Measurements from ENCODE around the gene RGS1. TPM values are rescaled to one million over a fixed set of nuclear protein-coding genes. Genes with fewer than 3 reads are reported as not detected.

The RGS1 gene
- total RNA-seq, 2 donors from 2014 or later: not detected

DNA sequence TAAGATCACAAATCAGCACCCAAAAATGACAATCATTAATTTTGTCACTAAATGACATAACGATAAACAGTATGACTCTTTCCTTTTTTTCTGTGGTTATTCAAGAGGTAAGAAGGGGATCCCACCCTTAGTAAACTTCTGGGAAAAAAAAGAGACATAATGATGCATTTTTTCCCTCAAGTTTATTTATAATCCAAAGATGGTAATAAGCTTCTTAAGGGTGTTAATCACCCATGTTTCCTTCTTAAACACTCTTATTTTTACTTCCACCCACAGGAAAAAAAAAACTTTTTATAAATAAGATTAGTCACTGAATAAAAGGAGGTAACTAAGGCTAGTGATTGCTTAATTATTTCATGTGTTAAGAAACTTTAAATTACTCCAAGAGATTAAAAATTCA, 24.7 kb downstream of the RGS1 start:
- H3K27ac Mint-ChIP-seq: no peak overlapping the region
- H3K4me1 Mint-ChIP-seq: peaks cover 6% of the 10 kb centered on the region
- H3K27me3 ChIP-seq (ENCODE audit: control insufficient read depth, insufficient read depth, low read length, poor library complexity, severe bottlenecking): no peaks in the 10 kb centered on the region
- no peaks in the 10 kb centered on the region for H3K36me3 ChIP-seq (ENCODE audit: control insufficient read depth, insufficient read depth, low read length)
- H3K27ac ChIP-seq (ENCODE audit: low read depth, low read length): no peak overlapping the region
- H3K9ac ChIP-seq (ENCODE audit: extremely low read depth, low read length, poor library complexity, severe bottlenecking): no peak overlapping the region
- H3K27me3 Mint-ChIP-seq (ENCODE audit: insufficient read depth): no peaks in the 10 kb centered on the region
- no peak overlapping the region for H3K4me3 ChIP-seq (ENCODE audit: low read length)
- no peak for DNase-seq
- no peak overlapping the region for H3K4me3 Mint-ChIP-seq
- no peaks in the 10 kb centered on the region for H3K9me3 ChIP-seq (ENCODE audit: control insufficient read depth, low read length)
- WGBS, 2 experiments (ENCODE audit: insufficient coverage in 1 of 2, insufficient read length in 1 of 2): 100% methylated on average over 1 of the region's 1 CpG; no CpG with 5 or more reads in 1 of the 2 experiments
- peaks cover 9% of the 10 kb centered on the region for H3K4me1 ChIP-seq (ENCODE audit: control insufficient read depth, insufficient read depth, low read length)
- TF ChIP-seq, protein P1, sequence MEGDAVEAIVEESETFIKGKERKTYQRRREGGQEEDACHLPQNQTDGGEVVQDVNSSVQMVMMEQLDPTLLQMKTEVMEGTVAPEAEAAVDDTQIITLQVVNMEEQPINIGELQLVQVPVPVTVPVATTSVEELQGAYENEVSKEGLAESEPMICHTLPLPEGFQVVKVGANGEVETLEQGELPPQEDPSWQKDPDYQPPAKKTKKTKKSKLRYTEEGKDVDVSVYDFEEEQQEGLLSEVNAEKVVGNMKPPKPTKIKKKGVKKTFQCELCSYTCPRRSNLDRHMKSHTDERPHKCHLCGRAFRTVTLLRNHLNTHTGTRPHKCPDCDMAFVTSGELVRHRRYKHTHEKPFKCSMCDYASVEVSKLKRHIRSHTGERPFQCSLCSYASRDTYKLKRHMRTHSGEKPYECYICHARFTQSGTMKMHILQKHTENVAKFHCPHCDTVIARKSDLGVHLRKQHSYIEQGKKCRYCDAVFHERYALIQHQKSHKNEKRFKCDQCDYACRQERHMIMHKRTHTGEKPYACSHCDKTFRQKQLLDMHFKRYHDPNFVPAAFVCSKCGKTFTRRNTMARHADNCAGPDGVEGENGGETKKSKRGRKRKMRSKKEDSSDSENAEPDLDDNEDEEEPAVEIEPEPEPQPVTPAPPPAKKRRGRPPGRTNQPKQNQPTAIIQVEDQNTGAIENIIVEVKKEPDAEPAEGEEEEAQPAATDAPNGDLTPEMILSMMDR (conservative IDR thresholded peaks at IDR 0.05): no peak
- no peaks in the 10 kb centered on the region for H3K36me3 Mint-ChIP-seq (ENCODE audit: low read depth)
- no peaks in the 10 kb centered on the region for H3K9me3 Mint-ChIP-seq

DNA sequence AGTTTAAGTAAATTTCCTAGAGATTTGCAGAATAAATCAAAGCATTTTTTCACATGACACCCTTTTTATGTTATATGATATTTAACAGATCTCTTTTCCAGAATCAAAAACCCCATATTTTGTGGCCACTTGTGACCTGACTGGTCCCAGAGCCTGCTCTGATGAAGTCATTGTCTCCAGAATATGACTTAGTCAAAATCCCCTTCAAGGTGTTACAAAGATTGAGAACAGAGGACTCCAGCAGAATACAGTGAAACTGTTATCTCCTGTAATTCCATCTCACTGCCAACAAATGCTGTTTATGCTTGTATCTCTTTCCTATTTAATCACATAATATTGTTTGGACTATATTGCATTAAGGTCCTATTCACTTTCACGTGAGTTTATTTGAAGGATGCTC, 25.6 kb downstream of the RGS1 start:
- H3K4me1 Mint-ChIP-seq: peaks cover 6% of the 10 kb centered on the region
- no peaks in the 10 kb centered on the region for H3K27me3 Mint-ChIP-seq (ENCODE audit: insufficient read depth)
- Histone ChIP-seq H3K27ac (ENCODE audit: low read depth, low read length) (no peak overlapping the region), H3K4me3 (ENCODE audit: low read length) (no peak overlapping the region), H3K27me3 (ENCODE audit: control insufficient read depth, insufficient read depth, low read length, poor library complexity, severe bottlenecking) (no peaks in the 10 kb centered on the region), H3K9me3 (ENCODE audit: control insufficient read depth, low read length) (no peaks in the 10 kb centered on the region), H3K4me1 (ENCODE audit: control insufficient read depth, insufficient read depth, low read length) (peaks cover 9% of the 10 kb centered on the region), H3K9ac (ENCODE audit: extremely low read depth, low read length, poor library complexity, severe bottlenecking) (no peak overlapping the region), H3K36me3 (ENCODE audit: control insufficient read depth, insufficient read depth, low read length) (no peaks in the 10 kb centered on the region)
- no peak for DNase-seq
- H3K27ac Mint-ChIP-seq: no peak overlapping the region
- H3K9me3 Mint-ChIP-seq: no peaks in the 10 kb centered on the region
- H3K4me3 Mint-ChIP-seq: no peak overlapping the region
- TF ChIP-seq, protein P1 (conservative IDR thresholded peaks at IDR 0.05): no peak
- WGBS, 2 experiments (ENCODE audit: insufficient coverage in 1 of 2, insufficient read length in 1 of 2): 100% methylated on average over 1 of the region's 1 CpG; no CpG with 5 or more reads in 1 of the 2 experiments
- H3K36me3 Mint-ChIP-seq (ENCODE audit: low read depth): no peaks in the 10 kb centered on the region

DNA sequence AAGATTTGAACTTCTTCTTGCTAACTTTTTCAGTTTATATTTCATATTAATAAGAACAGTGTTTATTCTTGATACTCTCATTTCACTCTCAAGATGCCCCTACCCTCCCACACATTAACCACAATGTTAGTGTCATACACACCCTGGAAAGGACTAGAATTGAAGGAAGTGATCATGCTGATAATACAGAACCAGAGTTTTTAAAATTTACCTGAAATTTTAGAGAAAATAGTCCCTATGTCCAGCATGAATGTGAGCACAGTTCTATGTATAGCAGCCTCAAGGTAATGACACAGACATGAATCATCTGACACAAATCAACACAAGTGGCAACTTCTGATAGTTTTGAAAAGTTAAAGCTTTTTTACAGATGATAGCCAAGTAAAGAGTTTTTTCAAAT, 26.0 kb downstream of the RGS1 start:
- Mint-ChIP-seq H3K27me3 (ENCODE audit: insufficient read depth) (no peaks in the 10 kb centered on the region), H3K27ac (no peak overlapping the region), H3K36me3 (ENCODE audit: low read depth) (no peaks in the 10 kb centered on the region), H3K4me1 (peaks cover 6% of the 10 kb centered on the region), H3K9me3 (no peaks in the 10 kb centered on the region), H3K4me3 (no peak overlapping the region)
- TF ChIP-seq, protein P1 (conservative IDR thresholded peaks at IDR 0.05): no peak
- Histone ChIP-seq H3K9me3 (ENCODE audit: control insufficient read depth, low read length) (no peaks in the 10 kb centered on the region), H3K27me3 (ENCODE audit: control insufficient read depth, insufficient read depth, low read length, poor library complexity, severe bottlenecking) (no peaks in the 10 kb centered on the region), H3K9ac (ENCODE audit: extremely low read depth, low read length, poor library complexity, severe bottlenecking) (no peak overlapping the region), H3K27ac (ENCODE audit: low read depth, low read length) (no peak overlapping the region), H3K36me3 (ENCODE audit: control insufficient read depth, insufficient read depth, low read length) (no peaks in the 10 kb centered on the region), H3K4me1 (ENCODE audit: control insufficient read depth, insufficient read depth, low read length) (peaks cover 9% of the 10 kb centered on the region), H3K4me3 (ENCODE audit: low read length) (no peak overlapping the region)
- DNase-seq: no peak

All from endodermal cell (in vitro differentiated cells).